B cell (primary cell): ENCODE results near the gene MAPKAP1.

Source experiments
- EZH2 ChIP-seq: IDR thresholded peaks from 2 replicates; pipeline ENCODE4 v1.6.1; 2012; ENCODE audit warnings: borderline replicate concordance, low read depth, mild to moderate bottlenecking, moderate library complexity, low read length; ENCODE audit not compliant: insufficient read depth, poor library complexity, severe bottlenecking
- TF ChIP-seq, protein P1 (sequence below): fragments of 200-600 bp; IDR thresholded peaks from one replicate; pipeline ENCODE4 v1.8.0; 2022; ENCODE audit warnings: antibody characterized with exemption, mild to moderate bottlenecking

DNA sequence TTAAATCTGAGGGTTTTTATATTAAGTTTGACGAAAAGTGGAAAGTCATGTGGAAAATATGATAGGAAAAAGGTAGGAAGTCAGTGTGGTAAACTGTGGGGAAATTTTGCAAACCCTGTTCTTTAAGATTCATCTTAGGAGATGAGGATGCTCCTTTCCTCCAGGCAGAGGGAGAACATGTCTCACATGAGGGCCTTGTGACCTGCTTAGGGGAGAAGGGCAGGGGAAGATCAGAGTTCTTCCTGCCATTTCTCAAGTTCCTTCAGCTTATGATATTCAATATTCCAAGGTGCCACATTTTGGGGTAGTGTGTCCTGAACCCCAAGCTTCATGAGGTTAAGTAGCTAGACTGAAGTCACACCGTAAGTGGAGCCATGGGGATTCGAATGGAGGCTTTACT is 53.7 kb downstream of the MAPKAP1 start:
- TF ChIP-seq, protein P1, sequence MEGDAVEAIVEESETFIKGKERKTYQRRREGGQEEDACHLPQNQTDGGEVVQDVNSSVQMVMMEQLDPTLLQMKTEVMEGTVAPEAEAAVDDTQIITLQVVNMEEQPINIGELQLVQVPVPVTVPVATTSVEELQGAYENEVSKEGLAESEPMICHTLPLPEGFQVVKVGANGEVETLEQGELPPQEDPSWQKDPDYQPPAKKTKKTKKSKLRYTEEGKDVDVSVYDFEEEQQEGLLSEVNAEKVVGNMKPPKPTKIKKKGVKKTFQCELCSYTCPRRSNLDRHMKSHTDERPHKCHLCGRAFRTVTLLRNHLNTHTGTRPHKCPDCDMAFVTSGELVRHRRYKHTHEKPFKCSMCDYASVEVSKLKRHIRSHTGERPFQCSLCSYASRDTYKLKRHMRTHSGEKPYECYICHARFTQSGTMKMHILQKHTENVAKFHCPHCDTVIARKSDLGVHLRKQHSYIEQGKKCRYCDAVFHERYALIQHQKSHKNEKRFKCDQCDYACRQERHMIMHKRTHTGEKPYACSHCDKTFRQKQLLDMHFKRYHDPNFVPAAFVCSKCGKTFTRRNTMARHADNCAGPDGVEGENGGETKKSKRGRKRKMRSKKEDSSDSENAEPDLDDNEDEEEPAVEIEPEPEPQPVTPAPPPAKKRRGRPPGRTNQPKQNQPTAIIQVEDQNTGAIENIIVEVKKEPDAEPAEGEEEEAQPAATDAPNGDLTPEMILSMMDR = no peak
- no peak for TF ChIP-seq EZH2
